MM.1S (cell line): ENCODE results near the gene TBC1D19.
"Not testable (repeated sequence)": the region's sequence is repeated elsewhere in the genome, so short reads cannot be mapped to it uniquely, and the experiment has no call there.

Source experiments
- DNase-seq: peaks from one replicate; pipeline ENCODE4 v3.0.0-alpha.2; 2015
- H2AFZ ChIP-seq: fragments of 300-600 bp; sonication (generic); 2 replicates; pipeline ENCODE4 v1.6.0; 2016; ENCODE audit warnings: antibody characterized with exemption, low read length
- H3F3A ChIP-seq: fragments of 300-600 bp; sonication (generic); 2 replicates; pipeline ENCODE4 v1.6.1; 2016; ENCODE audit warnings: mild to moderate bottlenecking, antibody characterized with exemption, low read length, moderate library complexity, mixed read lengths; ENCODE audit not compliant: insufficient read depth
- H3K27ac ChIP-seq: fragments of 300-600 bp; sonication (generic); 2 replicates; pipeline ENCODE4 v1.5.1; 2016; ENCODE audit warnings: mild to moderate bottlenecking, low read length
- H3K27me3 ChIP-seq: fragments of 300-600 bp; sonication (generic); replicated peaks from 2 replicates; pipeline ENCODE4 v1.6.0; 2016; ENCODE audit warnings: low read length; ENCODE audit not compliant: insufficient read depth
- H3K36me3 ChIP-seq: fragments of 300-600 bp; sonication (generic); replicated peaks from 2 replicates; pipeline ENCODE4 v1.6.1; 2016; ENCODE audit warnings: mild to moderate bottlenecking, low read length, mixed read lengths; ENCODE audit not compliant: insufficient read depth
- H3K4me1 ChIP-seq: fragments of 300-600 bp; sonication (generic); 2 replicates; pipeline ENCODE4 v1.6.1; 2016; ENCODE audit warnings: low read length, mixed read lengths
- H3K4me2 ChIP-seq: fragments of 300-600 bp; sonication (generic); 2 replicates; pipeline ENCODE4 v1.6.0; 2016; ENCODE audit warnings: low read depth, low read length
- H3K4me3 ChIP-seq: fragments of 300-600 bp; sonication (generic); 2 replicates; pipeline ENCODE4 v1.5.1; 2016; ENCODE audit warnings: low read length, mixed read lengths
- H3K79me2 ChIP-seq: fragments of 300-600 bp; sonication (generic); 2 replicates; pipeline ENCODE4 v1.6.1; 2016; ENCODE audit warnings: mixed run types, low read length, mixed read lengths
- H3K9ac ChIP-seq: fragments of 300-600 bp; sonication (generic); 2 replicates; pipeline ENCODE4 v1.6.1; 2016; ENCODE audit warnings: low read length, mixed read lengths
- H3K9me2 ChIP-seq: fragments of 300-600 bp; sonication (generic); replicated peaks from 2 replicates; pipeline ENCODE4 v1.6.1; 2016; ENCODE audit warnings: mild to moderate bottlenecking, low read length, mixed read lengths; ENCODE audit not compliant: insufficient read depth
- H3K9me3 ChIP-seq: fragments of 300-600 bp; sonication (generic); replicated peaks from 2 replicates; pipeline ENCODE4 v1.6.1; 2016; ENCODE audit warnings: mild to moderate bottlenecking, low read length, mixed read lengths; ENCODE audit not compliant: insufficient read depth
- H4K20me1 ChIP-seq: fragments of 300-600 bp; sonication (generic); 2 replicates; pipeline ENCODE4 v1.6.1; 2016; ENCODE audit warnings: mild to moderate bottlenecking, low read length, moderate library complexity, mixed read lengths; ENCODE audit not compliant: insufficient read depth
- CTCF ChIP-seq: fragments of 300-600 bp; sonication (generic); IDR thresholded peaks from 2 replicates; pipeline ENCODE4 v1.5.1; 2016; ENCODE audit warnings: antibody characterized with exemption, low read length, mixed read lengths
- EZH2 ChIP-seq: fragments of 300-600 bp; sonication (generic); optimal IDR thresholded peaks from 2 replicates; pipeline ENCODE3; 2017; ENCODE audit warnings: low read depth, mild to moderate bottlenecking, antibody characterized with exemption, low read length, mixed read lengths
- EZH2phosphoT487 ChIP-seq: fragments of 300-600 bp; sonication (generic); IDR thresholded peaks from 2 replicates; pipeline ENCODE4 v1.6.1; 2018; ENCODE audit warnings: antibody characterized with exemption, low read length

Gene TBC1D19

GRCh38 chr4:26576231-26576739, 7.6 kb upstream of the TBC1D19 start:
- Histone ChIP-seq H3K4me3 (no peak overlapping the region), H3K27ac (no peak overlapping the region), H3K9ac (no peak overlapping the region), H3K9me3 (no peaks in the 10 kb centered on the region), H3K4me2 (no peak overlapping the region), H3K27me3 (no peaks in the 10 kb centered on the region), H3K9me2 (no peaks in the 10 kb centered on the region; the same call in 1 of the 2 replicates), H4K20me1 (no peaks in the 10 kb centered on the region), H3K79me2 (no peaks in the 10 kb centered on the region), H3K4me1 (no peaks in the 10 kb centered on the region), H3K36me3 (no peaks in the 10 kb centered on the region), H2AFZ (no peak overlapping the region), H3F3A (no peaks in the 10 kb centered on the region)
- TF ChIP-seq EZH2phosphoT487 (no peak), EZH2 (no peak), CTCF (no peak)
- DNase-seq: no peak

DNA sequence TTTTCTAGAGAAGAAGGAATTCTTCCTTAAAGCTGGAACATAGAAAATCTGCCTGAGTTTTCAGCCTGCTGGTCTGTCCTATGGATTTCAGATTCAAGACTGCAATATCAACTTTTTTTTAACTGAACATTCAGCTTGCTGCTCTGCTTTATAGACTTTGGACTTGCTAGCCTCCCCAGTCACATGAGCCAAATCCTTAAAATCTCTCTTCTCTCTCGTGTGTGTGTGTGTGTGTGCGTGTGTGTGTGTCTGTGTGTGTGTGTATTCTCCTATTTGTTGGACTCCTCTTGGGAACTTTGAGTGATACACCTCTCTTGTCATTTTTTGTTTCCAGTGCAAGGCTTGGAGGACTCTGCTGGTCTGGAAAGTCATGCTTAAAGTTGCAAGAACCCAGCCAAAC, 6.8 kb upstream of the TBC1D19 start:
- no peak overlapping the region for H3K4me3 ChIP-seq
- H3K9me2 ChIP-seq: no peaks in the 10 kb centered on the region; the same call in 1 of the 2 replicates
- no peak overlapping the region for H3K27ac ChIP-seq
- H3K4me1 ChIP-seq: no peaks in the 10 kb centered on the region
- H3K27me3 ChIP-seq: no peaks in the 10 kb centered on the region
- TF ChIP-seq CTCF (no peak), EZH2 (no peak), EZH2phosphoT487 (no peak)
- no peak overlapping the region for H2AFZ ChIP-seq
- DNase-seq: no peak
- no peaks in the 10 kb centered on the region for H3K36me3 ChIP-seq
- no peak overlapping the region for H3K4me2 ChIP-seq
- no peaks in the 10 kb centered on the region for H3K79me2 ChIP-seq
- no peak overlapping the region for H3K9ac ChIP-seq
- H3K9me3 ChIP-seq: no peaks in the 10 kb centered on the region
- no peaks in the 10 kb centered on the region for H4K20me1 ChIP-seq
- no peaks in the 10 kb centered on the region for H3F3A ChIP-seq

DNA sequence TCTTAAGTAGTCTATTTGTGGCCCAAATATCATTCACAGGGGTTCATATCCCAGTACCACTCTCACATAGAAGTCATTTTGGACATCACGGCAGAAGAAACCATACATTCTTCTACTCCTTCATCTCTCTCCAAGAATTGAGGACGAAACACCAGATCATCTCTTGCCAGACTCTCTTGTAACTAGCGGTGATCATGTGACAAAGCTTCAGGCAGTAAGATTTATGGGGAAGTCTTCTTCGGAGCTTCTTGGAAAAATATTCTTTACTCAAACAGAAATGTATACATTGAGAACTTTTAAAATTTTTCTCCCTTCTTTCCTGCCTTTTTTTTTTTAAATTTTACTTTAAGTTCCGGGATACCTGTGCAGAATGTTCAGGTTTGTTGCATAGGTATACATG, 4.7 kb upstream of the TBC1D19 start:
- Histone ChIP-seq H3K27ac (no peak overlapping the region), H4K20me1 (no peaks in the 10 kb centered on the region), H3K9me2 (no peaks in the 10 kb centered on the region; the same call in 1 of the 2 replicates), H3K27me3 (no peaks in the 10 kb centered on the region), H3K9ac (no peak overlapping the region), H3K4me2 (no peak overlapping the region), H3F3A (0 out of 2 replicates have a peak, but pooled peaks cover 5% of the 10 kb centered on the region), H3K79me2 (no peaks in the 10 kb centered on the region), H3K4me3 (no peak overlapping the region), H3K9me3 (no peaks in the 10 kb centered on the region), H2AFZ (no peak overlapping the region), H3K4me1 (0 out of 2 replicates have a peak, but pooled peaks cover 5% of the 10 kb centered on the region), H3K36me3 (no peaks in the 10 kb centered on the region)
- no peak for TF ChIP-seq EZH2
- no peak for TF ChIP-seq CTCF
- TF ChIP-seq EZH2phosphoT487: no peak
- no peak for DNase-seq

- H4K20me1 ChIP-seq, H3K9me3 ChIP-seq, H3K9me2 ChIP-seq, DNase-seq, H3F3A ChIP-seq, H3K9ac ChIP-seq, H3K27ac ChIP-seq, H3K36me3 ChIP-seq, H3K27me3 ChIP-seq, H3K79me2 ChIP-seq, H3K4me3 ChIP-seq, H2AFZ ChIP-seq, H3K4me2 ChIP-seq: not testable (repeated sequence)
- H3K4me1 ChIP-seq: peaks cover 10% of the 10 kb centered on the region
These were observed 2.5 kb upstream of the TBC1D19 start for GRCh38 chr4:26581341-26581740.
